Posterior cingulate gyrus (tissue), 11 donors: ENCODE measurements around the gene NSUN4.
A peak's percentile ranks its signal among the peaks of the same experiment; 100 is the strongest.

Experiments
- DNase-seq, 10 donors: peaks; one replicate each; pipeline versions ENCODE4 v3.0.0 to v3.0.0-alpha.2; 2020 to 2021; ENCODE audit warnings: mixed read lengths in 3 of 10
- intact Hi-C: fragments of 100-400 bp; cut with DNase I; formaldehyde crosslinking; loops from one replicate; pipeline ENCODE4 v1.15.1; 2023

Gene NSUN4

DNA sequence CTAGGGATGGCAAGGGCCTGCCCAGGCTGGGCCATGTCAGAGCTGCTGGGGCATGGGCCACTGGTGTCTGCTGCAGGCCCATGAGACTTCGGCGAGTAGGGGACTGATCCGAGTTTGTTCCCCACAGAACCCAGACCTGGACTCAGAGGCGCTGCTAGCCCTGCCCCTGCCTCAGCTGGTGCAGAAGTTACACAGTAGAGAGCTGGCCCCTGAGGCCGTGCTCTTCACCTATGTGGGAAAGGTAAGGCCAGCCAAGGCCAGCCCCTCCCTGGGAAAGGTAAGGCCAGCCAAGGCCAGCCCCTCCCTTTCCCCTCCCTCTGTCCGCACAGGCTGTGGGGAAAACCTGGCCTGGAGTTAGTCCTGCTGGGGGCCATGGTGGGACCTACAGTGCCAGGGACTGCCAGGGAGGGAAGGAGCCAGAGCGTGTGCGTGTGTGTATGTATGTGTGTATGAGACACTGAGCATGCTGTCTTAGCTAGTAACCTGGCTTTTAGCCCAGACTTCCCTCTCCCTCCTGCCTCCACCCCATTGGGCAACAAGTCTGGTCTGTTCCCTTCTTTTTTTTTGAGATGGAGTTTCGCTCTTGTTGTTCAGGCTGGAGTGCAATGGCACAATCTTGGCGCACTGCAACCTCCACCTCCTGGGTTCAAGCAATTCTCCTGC is 61.5 kb downstream of the NSUN4 start:
- intact Hi-C loops: loop anchor here (1.0 to 10.0 kb wide), 2 partner anchors 8 to 323 kb away; partner anchors contain the start of gene FAAH
- peak; percentile 62 to 98 (median 83) for DNase-seq

DNA sequence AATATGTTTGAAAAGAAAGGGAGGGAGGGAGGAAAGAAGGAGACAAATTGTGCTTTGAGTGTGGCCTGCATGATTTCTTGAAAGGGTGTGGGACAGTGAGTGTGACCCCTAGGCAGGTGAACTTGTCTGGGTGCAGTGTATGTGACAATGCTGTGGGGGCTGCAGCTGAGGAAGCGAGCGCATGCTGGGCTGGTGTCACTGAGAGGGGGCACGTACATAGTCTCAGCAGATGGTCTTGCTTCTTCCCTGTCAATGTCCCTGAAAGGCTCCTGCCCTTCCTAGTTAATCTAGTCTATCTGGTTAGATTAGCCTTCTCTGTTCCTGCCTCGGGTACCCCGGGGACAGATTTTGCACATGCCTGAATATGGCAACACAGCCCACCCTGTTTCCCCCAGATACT is 63.3 kb downstream of the NSUN4 start:
- intact Hi-C loops: loop anchor here (10.0 kb wide), 1 partner anchor 321 kb away; no protein-coding TSS in a partner anchor
- DNase-seq: no peak

DNA sequence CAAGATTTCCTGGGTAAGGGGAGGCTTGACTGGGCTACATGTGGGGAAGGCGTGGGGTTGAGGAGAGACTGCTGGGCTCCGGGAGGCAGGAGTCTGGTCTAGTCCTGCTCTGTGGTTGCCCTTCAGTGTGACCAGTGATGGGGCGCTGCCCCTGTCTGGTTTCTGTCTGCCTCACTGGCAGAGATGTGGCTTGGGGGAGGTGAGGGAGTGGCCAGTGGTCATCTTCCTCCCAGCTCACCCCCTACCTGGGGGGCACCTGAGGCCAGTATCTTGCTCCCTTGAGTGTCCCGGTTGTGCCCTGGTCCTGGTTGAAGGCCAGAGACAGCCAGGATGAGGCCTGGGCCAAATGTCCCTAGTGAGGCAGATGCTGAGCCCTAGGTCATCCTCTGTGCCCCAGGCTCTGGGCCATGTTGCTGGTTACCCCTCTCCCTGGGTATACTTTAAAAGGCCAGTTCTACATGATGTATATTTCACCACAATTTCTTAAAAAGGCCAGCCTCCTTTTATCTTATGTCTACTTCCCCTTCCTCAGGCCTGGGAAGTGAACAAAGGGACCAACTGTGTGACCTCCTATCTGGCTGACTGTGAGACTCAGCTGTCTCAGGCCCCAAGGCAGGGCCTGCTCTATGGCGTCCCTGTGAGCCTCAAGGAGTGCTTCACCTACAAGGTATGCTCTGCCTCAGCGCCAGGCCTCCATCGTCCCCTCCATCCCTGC is 64.0 kb downstream of the NSUN4 start:
- intact Hi-C loops: loop anchor here (5.0 to 10.0 kb wide), 2 partner anchors 38 to 320 kb away; no protein-coding TSS in a partner anchor
- DNase-seq: peak in 1 of 10 donors; percentile 31

DNA sequence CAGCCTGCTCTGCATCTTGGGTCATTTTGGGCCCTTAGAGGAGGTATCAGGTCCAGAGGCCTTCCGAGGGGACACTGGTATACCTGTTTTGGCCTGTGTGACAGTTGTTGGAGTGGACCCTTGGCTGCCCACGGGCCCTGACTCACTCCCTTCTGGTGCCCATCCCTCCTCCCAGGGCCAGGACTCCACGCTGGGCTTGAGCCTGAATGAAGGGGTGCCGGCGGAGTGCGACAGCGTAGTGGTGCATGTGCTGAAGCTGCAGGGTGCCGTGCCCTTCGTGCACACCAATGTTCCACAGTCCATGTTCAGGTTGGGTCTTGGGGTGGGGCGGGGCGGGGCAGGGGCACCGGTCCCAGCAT is 64.6 kb downstream of the NSUN4 start:
- intact Hi-C loops: loop anchor here (5.0 to 10.0 kb wide), 2 partner anchors 37 to 320 kb away; no protein-coding TSS in a partner anchor
- peak in 1 of 10 donors; percentile 81 for DNase-seq

DNA sequence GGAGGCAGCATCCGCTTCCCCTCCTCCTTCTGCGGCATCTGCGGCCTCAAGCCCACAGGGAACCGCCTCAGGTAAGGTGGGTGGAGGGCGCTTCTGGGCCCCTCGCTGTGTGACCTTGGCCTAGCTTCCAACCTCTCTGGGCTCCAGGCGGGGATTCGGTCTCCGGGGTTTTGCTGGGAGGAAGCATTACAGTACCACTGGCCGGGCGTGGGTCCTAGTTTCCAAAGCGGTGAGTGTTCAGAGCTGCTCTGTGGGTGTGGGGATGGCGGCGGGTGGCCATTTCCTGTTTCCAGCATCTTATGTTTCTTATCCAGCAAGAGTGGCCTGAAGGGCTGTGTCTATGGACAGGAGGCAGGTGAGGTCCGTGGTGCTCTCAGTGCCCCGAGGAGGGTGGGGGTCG is 65.1 kb downstream of the NSUN4 start:
- intact Hi-C loops: loop anchor here (1.0 to 10.0 kb wide), 3 partner anchors 37 to 319 kb away; no protein-coding TSS in a partner anchor
- DNase-seq: no peak

DNA sequence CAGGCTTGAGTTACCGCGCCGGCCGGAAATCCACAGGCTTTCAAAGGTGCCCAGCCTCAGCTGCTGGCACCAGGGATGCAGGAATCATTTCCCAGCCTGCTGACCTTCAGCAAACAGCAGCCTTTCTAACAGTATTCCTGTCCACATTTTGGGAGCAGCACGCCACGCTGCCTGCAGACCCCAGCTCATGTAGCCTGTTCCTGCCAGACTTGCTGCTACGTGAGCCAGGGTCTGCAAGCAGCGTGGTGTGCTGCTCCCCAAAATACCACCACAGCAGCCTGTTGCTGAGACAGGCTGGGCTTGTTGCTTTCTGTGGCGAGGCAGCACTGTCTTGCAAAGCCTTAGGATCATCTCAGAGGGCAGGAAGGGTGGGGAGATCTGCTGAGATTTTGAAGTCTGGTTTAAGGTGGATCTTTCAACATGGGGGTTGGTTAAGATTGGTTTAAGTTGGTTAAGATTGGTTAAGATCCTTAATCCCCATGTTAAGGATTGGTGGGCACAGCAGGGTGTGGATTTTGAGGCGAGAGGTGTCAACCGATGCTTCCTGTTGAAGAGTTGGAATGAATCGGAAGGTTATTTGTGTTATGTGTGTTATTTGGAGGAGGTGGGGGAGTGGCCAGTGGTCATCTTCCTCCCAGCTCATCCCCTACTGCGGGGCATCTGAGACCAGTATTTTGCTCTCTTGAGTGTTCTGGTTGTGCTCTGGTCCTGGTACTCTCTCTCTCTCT is 66.4 kb downstream of the NSUN4 start:
- intact Hi-C loops: loop anchor here (1.0 to 10.0 kb wide), 3 partner anchors 35 to 318 kb away; no protein-coding TSS in a partner anchor

DNA sequence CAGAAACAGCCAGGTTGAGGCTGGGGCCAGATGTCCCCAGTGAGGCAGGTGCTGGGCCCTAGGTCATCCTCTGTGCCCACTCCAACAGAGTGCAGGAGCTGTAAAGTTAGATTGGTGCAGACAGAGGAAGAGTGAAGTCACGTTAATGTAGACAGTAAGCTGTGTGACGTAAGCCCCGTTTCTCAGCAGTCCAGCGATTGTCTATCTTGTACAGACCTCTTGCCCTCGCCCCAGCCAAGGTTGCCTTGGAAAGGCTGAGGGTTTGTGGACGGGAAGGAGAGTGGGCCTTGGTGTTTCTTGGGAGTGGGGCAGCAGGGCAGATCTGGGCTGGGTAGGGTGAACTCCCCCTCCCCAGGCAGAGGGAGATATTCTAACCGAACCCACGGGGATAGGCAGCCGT is 67.0 kb downstream of the NSUN4 start:
- peak in 1 of 10 donors; percentile 80 for DNase-seq
- intact Hi-C loops: loop anchor here (5.0 to 10.0 kb wide), 2 partner anchors 35 to 317 kb away; no protein-coding TSS in a partner anchor

More for the DNA sequence above, 66.4 kb downstream of the NSUN4 start:
- DNase-seq: peak in 1 of 10 donors; percentile 66

DNA sequence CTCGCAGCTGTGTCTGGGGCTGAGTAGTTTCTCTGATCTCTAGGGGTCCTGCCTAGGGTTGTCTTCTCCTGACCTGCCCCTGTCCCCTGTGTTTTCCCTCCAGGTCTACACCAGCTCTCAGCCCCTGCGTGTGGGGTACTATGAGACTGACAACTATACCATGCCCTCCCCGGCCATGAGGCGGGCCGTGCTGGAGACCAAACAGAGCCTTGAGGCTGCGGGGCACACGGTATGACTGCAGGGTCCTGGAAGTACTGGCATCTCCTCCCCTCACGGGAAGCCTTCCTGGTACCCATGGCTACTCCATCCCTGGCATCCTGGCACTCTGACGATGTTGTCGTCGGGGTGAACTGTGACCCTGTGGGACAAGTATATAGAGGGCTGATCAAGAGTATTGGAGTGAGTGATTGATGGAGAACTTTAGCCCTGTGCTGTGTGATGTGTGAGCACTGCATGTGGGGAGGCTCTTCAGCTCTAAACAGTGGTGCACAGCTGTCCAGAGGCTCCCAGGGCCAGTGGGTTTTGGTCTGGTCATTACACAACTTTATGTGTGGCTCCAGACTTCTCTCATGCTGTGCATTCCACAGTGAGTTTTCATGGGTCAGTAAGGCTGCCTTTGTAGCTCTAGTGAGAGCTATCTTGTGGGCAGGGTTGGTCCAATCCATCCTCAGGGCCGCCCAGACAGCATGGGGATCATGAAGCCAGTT is 67.9 kb downstream of the NSUN4 start:
- peak in 2 of 10 donors; percentile 1 to 69 for DNase-seq
- intact Hi-C loops: loop anchor here (5.0 to 10.0 kb wide), 2 partner anchors 34 to 316 kb away; no protein-coding TSS in a partner anchor

DNA sequence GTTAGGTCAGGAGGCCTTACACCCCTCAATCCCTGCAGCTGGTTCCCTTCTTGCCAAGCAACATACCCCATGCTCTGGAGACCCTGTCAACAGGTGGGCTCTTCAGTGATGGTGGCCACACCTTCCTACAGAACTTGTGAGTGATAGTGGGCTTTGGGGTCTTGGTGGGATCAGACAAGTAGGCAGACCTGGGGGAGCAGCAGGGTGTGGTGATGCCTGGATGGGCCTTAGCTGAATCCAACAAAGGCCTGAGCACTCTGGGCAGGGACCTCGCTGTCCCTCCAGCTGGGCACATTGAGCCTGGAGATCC is 68.4 kb downstream of the NSUN4 start:
- peak in 3 of 10 donors; percentile 11 to 42 (median 16) for DNase-seq
- intact Hi-C loops: loop anchor here (5.0 to 10.0 kb wide), 2 partner anchors 33 to 316 kb away; no protein-coding TSS in a partner anchor

DNA sequence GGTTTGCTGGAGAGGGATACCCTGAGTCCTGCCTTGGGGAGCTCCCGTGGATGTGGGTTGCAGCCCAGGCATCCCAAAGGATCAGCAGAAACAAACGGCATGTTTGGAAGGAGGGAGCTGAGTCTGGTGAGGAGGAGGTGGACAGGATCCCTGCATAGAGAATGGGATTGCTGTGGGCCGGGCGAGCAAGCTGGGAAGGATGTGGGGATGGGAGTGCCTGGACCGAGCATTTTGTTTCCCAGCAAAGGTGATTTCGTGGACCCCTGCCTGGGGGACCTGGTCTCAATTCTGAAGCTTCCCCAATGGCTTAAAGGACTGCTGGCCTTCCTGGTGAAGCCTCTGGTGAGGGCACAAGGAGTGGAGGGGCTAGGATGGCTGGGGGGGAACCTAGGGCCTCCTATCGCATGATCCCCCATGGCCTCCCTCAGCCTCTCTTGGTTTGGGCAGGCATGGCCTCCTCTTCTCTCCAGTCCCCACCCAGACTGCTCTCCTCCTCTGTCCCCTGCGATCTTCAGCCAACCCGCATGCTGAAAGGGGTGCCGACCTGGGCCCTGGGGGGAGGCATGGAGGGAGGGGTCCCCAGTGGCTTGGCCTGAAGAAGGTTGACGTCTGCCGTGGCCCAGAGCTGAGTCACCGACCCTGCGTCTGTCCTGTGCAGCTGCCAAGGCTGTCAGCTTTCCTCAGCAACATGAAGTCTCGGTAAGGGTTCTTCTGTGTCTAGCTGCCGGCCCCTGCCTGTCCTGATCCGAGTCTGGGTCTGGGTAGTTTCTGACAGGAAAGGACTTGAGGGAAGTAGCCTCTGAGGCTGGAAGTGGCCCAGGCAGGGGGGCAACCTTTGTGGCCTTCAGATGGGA is 69.8 kb downstream of the NSUN4 start:
- DNase-seq: peak in 4 of 10 donors; percentile 11 to 65 (median 58)

DNA sequence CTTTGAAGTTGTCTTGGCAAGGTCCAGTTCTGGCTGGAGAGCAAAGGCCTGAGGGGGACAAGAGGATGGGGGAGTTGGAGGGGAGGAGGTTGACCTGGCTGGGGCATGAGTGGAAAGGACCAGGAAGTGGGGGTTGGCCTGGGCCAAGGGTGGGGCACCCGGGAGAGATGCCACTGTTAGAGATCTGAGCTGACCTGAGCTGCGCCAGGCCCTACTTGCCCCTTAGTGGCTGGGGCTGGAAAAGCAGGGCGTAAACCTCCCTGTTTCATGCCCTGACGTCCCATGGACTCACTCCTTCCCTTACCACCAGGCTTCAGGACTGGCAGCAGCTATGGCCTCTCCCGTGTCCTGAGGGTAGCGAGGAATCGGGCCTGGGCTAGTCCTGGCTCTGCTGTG is 70.4 kb downstream of the NSUN4 start:
- intact Hi-C loops: no loop called here
- peak in 2 of 10 donors; percentile 59 to 72 for DNase-seq

More for the DNA sequence above, 69.8 kb downstream of the NSUN4 start:
- intact Hi-C loops: no loop called here
